ENCODE measurements around the gene HYAL3. TPM values are rescaled to one million over a fixed set of nuclear protein-coding genes. Genes with fewer than 3 reads are reported as not detected.

Gene HYAL3
- polyA plus RNA-seq, 1 donor from 2014 or later, result 9.1 TPM

DNA sequence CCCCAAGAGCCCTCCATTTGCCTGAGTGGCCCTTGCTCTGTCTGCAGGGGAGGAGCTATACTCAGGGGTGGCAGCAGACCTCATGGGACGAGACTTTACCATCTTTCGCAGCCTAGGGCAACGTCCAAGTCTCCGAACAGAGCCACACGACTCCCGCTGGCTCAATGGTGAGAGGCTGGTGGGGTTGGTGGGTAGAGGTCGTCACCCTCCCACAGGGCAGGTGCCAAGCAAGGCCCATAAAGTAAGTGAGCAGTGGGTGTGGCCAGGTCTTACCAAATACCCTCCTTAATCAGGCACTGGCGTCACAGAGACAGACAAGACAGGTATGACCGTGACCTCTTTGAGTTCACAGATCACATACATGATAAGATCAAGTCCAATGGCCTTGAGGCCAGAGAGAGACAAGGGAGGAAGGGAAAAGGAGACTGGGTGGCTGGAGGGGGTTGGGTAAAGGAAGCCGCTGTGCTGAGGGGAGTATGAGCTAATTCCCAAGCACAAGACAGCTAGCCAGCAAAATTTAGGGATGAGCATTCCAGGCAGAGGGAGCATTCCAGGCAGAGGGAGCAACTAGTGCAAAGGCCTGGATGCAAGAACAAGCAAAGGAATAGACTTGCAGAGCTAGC, 27.8 kb downstream of the HYAL3 start:
- Histone ChIP-seq H3K27me3 (ENCODE audit: insufficient read depth, low read depth, low read length) (peaks cover 23% of the 10 kb centered on the region), H3K27ac (ENCODE audit: low read length) (no peak overlapping the region), H3F3A (ENCODE audit: insufficient read depth, low read length, poor library complexity, severe bottlenecking) (no peaks in the 10 kb centered on the region), H3K4me2 (ENCODE audit: low read length) (no peak overlapping the region), H2AFZ (ENCODE audit: low read depth, low read length) (no peak overlapping the region), H3K9me3 (ENCODE audit: low read length) (no peaks in the 10 kb centered on the region), H4K20me1 (ENCODE audit: insufficient read depth) (no peaks in the 10 kb centered on the region), H3K36me3 (ENCODE audit: insufficient read depth, low read length) (no peaks in the 10 kb centered on the region), H3K4me3 (ENCODE audit: low read length) (no peak overlapping the region), H3K79me2 (replicated peaks; ENCODE audit: insufficient read depth, low read length) (no peaks in the 10 kb centered on the region), H3K9ac (ENCODE audit: low read length) (no peak overlapping the region), H3K9me2 (ENCODE audit: insufficient read depth, low read length) (no peaks in the 10 kb centered on the region)
- TF ChIP-seq, protein P1, sequence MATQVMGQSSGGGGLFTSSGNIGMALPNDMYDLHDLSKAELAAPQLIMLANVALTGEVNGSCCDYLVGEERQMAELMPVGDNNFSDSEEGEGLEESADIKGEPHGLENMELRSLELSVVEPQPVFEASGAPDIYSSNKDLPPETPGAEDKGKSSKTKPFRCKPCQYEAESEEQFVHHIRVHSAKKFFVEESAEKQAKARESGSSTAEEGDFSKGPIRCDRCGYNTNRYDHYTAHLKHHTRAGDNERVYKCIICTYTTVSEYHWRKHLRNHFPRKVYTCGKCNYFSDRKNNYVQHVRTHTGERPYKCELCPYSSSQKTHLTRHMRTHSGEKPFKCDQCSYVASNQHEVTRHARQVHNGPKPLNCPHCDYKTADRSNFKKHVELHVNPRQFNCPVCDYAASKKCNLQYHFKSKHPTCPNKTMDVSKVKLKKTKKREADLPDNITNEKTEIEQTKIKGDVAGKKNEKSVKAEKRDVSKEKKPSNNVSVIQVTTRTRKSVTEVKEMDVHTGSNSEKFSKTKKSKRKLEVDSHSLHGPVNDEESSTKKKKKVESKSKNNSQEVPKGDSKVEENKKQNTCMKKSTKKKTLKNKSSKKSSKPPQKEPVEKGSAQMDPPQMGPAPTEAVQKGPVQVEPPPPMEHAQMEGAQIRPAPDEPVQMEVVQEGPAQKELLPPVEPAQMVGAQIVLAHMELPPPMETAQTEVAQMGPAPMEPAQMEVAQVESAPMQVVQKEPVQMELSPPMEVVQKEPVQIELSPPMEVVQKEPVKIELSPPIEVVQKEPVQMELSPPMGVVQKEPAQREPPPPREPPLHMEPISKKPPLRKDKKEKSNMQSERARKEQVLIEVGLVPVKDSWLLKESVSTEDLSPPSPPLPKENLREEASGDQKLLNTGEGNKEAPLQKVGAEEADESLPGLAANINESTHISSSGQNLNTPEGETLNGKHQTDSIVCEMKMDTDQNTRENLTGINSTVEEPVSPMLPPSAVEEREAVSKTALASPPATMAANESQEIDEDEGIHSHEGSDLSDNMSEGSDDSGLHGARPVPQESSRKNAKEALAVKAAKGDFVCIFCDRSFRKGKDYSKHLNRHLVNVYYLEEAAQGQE (IDR thresholded peaks at IDR 0.05; ENCODE audit: borderline replicate concordance), result no peak
- TF ChIP-seq, protein P2, sequence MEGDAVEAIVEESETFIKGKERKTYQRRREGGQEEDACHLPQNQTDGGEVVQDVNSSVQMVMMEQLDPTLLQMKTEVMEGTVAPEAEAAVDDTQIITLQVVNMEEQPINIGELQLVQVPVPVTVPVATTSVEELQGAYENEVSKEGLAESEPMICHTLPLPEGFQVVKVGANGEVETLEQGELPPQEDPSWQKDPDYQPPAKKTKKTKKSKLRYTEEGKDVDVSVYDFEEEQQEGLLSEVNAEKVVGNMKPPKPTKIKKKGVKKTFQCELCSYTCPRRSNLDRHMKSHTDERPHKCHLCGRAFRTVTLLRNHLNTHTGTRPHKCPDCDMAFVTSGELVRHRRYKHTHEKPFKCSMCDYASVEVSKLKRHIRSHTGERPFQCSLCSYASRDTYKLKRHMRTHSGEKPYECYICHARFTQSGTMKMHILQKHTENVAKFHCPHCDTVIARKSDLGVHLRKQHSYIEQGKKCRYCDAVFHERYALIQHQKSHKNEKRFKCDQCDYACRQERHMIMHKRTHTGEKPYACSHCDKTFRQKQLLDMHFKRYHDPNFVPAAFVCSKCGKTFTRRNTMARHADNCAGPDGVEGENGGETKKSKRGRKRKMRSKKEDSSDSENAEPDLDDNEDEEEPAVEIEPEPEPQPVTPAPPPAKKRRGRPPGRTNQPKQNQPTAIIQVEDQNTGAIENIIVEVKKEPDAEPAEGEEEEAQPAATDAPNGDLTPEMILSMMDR (IDR thresholded peaks at IDR 0.05; ENCODE audit: poor library complexity, severe bottlenecking), result no peak
- no peak for TF ChIP-seq RAD21 (conservative IDR thresholded peaks at IDR 0.05)
- TF ChIP-seq POLR2AphosphoS5 (IDR thresholded peaks at IDR 0.05), result no peak
- no peak for TF ChIP-seq EZH2 (IDR thresholded peaks at IDR 0.05; ENCODE audit: borderline replicate concordance, insufficient read depth, low read length, poor library complexity, severe bottlenecking)

DNA sequence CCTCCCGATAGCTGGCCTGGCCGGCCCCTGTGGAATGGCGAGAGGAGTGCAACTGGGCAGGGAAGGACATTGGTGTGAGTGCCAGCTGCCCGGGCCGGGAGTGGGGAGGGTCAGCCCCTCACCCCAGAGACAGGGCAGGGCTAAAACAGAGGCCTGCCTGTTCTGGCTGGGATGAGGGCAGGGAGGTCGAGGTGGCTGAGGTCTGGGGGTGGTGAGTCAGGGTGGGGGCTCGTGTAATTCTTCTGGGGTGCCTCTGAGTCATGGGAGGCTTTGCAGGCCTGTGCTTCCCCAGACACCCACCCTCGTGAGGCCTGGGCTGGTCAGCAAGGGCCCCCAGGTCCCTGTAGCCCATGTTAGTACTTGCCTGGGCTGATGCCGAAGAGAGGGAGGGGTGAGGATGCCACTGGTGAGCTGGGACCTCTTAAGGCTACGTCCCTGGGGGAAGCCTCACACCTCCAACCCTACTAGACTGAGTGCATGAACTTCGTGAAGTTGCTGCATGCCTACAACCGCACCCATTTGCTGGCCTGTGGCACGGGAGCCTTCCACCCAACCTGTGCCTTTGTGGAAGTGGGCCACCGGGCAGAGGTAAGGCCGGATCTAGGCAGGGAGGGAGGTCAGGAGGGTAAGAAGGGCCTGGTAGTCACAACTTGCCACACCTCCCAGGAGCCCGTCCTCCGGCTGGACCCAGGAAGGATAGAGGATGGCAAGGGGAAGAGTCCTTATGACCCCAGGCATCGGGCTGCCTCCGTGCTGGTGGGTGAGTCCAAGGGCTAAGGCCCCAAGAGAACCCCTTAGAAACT, 28.6 kb downstream of the HYAL3 start:
- Histone ChIP-seq H2AFZ (ENCODE audit: low read depth, low read length) (no peak overlapping the region), H3K4me2 (ENCODE audit: low read length) (no peak overlapping the region), H3F3A (ENCODE audit: insufficient read depth, low read length, poor library complexity, severe bottlenecking) (no peaks in the 10 kb centered on the region), H3K4me3 (ENCODE audit: low read length) (no peak overlapping the region), H3K9me3 (ENCODE audit: low read length) (no peaks in the 10 kb centered on the region), H3K27ac (ENCODE audit: low read length) (no peak overlapping the region), H3K9ac (ENCODE audit: low read length) (no peak overlapping the region), H3K79me2 (replicated peaks; ENCODE audit: insufficient read depth, low read length) (no peaks in the 10 kb centered on the region), H3K36me3 (ENCODE audit: insufficient read depth, low read length) (no peaks in the 10 kb centered on the region), H3K9me2 (ENCODE audit: insufficient read depth, low read length) (no peaks in the 10 kb centered on the region), H4K20me1 (ENCODE audit: insufficient read depth) (no peaks in the 10 kb centered on the region), H3K27me3 (ENCODE audit: insufficient read depth, low read depth, low read length) (peaks cover 18% of the 10 kb centered on the region)
- TF ChIP-seq POLR2AphosphoS5 (IDR thresholded peaks at IDR 0.05) (no peak), EP300 (conservative IDR thresholded peaks at IDR 0.05; ENCODE audit: poor library complexity, severe bottlenecking) (no peak), EZH2 (IDR thresholded peaks at IDR 0.05; ENCODE audit: borderline replicate concordance, insufficient read depth, low read length, poor library complexity, severe bottlenecking) (no peak), RAD21 (conservative IDR thresholded peaks at IDR 0.05) (no peak), MXI1 (conservative IDR thresholded peaks at IDR 0.05; ENCODE audit: poor library complexity, severe bottlenecking) (no peak), TAF1 (IDR thresholded peaks at IDR 0.05; ENCODE audit: low read depth) (no peak), SMC3 (conservative IDR thresholded peaks at IDR 0.05; ENCODE audit: poor library complexity) (no peak)
- TF ChIP-seq, protein P1 (IDR thresholded peaks at IDR 0.05; ENCODE audit: borderline replicate concordance), result no peak
- TF ChIP-seq, protein P2 (IDR thresholded peaks at IDR 0.05; ENCODE audit: poor library complexity, severe bottlenecking), result no peak
